H9 (cell line): ENCODE data around the gene GFRA1. TPM values are rescaled to one million over a fixed set of nuclear protein-coding genes. Genes with fewer than 3 reads are reported as not detected.

Experiments used
- DNase-seq: peaks from one replicate; pipeline ENCODE4 v3.0.0-alpha.2; 2017
- H2AFZ ChIP-seq: one replicate; pipeline ENCODE4 v1.6.1; 2013; ENCODE audit warnings: mild to moderate bottlenecking, low read length, control low read depth, moderate library complexity
- H2AK5ac ChIP-seq: 2 replicates; pipeline ENCODE4 v1.6.1; 2013; ENCODE audit warnings: low read length, control low read depth, mixed read lengths; ENCODE audit not compliant: insufficient read length
- H2BK120ac ChIP-seq: one replicate; pipeline ENCODE4 v1.6.1; 2013; ENCODE audit warnings: low read depth, mild to moderate bottlenecking, low read length, control low read depth, inconsistent platforms; ENCODE audit not compliant: poor library complexity, severe bottlenecking
- H2BK12ac ChIP-seq: 2 replicates; pipeline ENCODE4 v1.6.1; 2013; ENCODE audit warnings: low read length, control low read depth, mixed read lengths, low read depth; ENCODE audit not compliant: insufficient read length
- H2BK15ac ChIP-seq: 2 replicates; pipeline ENCODE4 v1.6.1; 2013; ENCODE audit warnings: low read depth, low read length, control low read depth
- H2BK20ac ChIP-seq: one replicate; pipeline ENCODE4 v1.6.1; 2013; ENCODE audit warnings: low read depth, mild to moderate bottlenecking, low read length, control low read depth, inconsistent platforms; ENCODE audit not compliant: poor library complexity, severe bottlenecking
- H2BK5ac ChIP-seq: 2 replicates; pipeline ENCODE4 v1.6.1; 2013; ENCODE audit warnings: low read length, control low read depth, mixed read lengths; ENCODE audit not compliant: insufficient read length
- H3K14ac ChIP-seq: 2 replicates; pipeline ENCODE4 v1.6.1; 2013; ENCODE audit warnings: low read length, control low read depth; ENCODE audit not compliant: insufficient read depth
- H3K18ac ChIP-seq: 2 replicates; pipeline ENCODE4 v1.6.1; 2013; ENCODE audit warnings: low read depth, mild to moderate bottlenecking, mixed read lengths, low read length, control low read depth; ENCODE audit not compliant: insufficient read length
- H3K23ac ChIP-seq: 2 replicates; pipeline ENCODE4 v1.6.1; 2013; ENCODE audit warnings: low read length, control low read depth, mixed read lengths, low read depth; ENCODE audit not compliant: insufficient read length
- H3K23me2 ChIP-seq: 2 replicates; pipeline ENCODE4 v1.6.1; 2013; ENCODE audit warnings: low read depth, mild to moderate bottlenecking, mixed read lengths, low read length, control low read depth; ENCODE audit not compliant: insufficient read length, poor library complexity, severe bottlenecking
- H3K27ac ChIP-seq: 2 replicates; pipeline ENCODE4 v1.5.1; 2013; ENCODE audit warnings: low read length, control low read depth, mixed read lengths, low read depth; ENCODE audit not compliant: insufficient read length
- H3K27me3 ChIP-seq: 2 replicates; pipeline ENCODE4 v1.6.1; 2013; ENCODE audit warnings: low read length, control low read depth, inconsistent platforms; ENCODE audit not compliant: insufficient read depth
- H3K4ac ChIP-seq: 2 replicates; pipeline ENCODE4 v1.6.1; 2013; ENCODE audit warnings: low read depth, mild to moderate bottlenecking, control low read depth, inconsistent platforms, low read length, moderate library complexity
- H3K4me1 ChIP-seq: 2 replicates; pipeline ENCODE4 v1.6.1; 2013; ENCODE audit warnings: low read length, control low read depth, inconsistent platforms; ENCODE audit not compliant: insufficient read depth
- H3K4me2 ChIP-seq: 2 replicates; pipeline ENCODE4 v1.6.1; 2013; ENCODE audit warnings: low read length, control low read depth, mixed read lengths; ENCODE audit not compliant: insufficient read length, insufficient read depth
- H3K56ac ChIP-seq: 2 replicates; pipeline ENCODE4 v1.6.1; 2013; ENCODE audit warnings: low read depth, mild to moderate bottlenecking, mixed read lengths, low read length, control low read depth; ENCODE audit not compliant: insufficient read length
- H3K79me1 ChIP-seq: 2 replicates; pipeline ENCODE4 v1.6.1; 2013; ENCODE audit warnings: low read depth, mild to moderate bottlenecking, moderate library complexity, low read length, control low read depth, inconsistent platforms; ENCODE audit not compliant: insufficient read depth, poor library complexity, severe bottlenecking
- H3K79me2 ChIP-seq: 2 replicates; pipeline ENCODE4 v1.6.1; 2013; ENCODE audit warnings: low read length, control low read depth, inconsistent platforms; ENCODE audit not compliant: insufficient read depth
- H3K9ac ChIP-seq: 2 replicates; pipeline ENCODE4 v1.6.1; 2013; ENCODE audit warnings: low read length, control low read depth, mixed read lengths; ENCODE audit not compliant: insufficient read length; ENCODE audit errors: extremely low read depth
- H3K9me3 ChIP-seq: one replicate; pipeline ENCODE4 v1.6.1; 2013; ENCODE audit warnings: low read depth, low read length, inconsistent platforms; ENCODE audit not compliant: control insufficient read depth
- H3T11ph ChIP-seq: one replicate; pipeline ENCODE4 v1.6.1; 2013; ENCODE audit warnings: mild to moderate bottlenecking, low read length, control low read depth, inconsistent platforms
- H4K20me1 ChIP-seq: one replicate; pipeline ENCODE4 v1.6.1; 2013; ENCODE audit not compliant: control insufficient read depth, insufficient read length, insufficient read depth
- H4K5ac ChIP-seq: 2 replicates; pipeline ENCODE4 v1.6.1; 2013; ENCODE audit warnings: low read depth, mild to moderate bottlenecking, mixed read lengths, low read length, control low read depth; ENCODE audit not compliant: insufficient read length
- H4K8ac ChIP-seq: replicated peaks from 2 replicates; pipeline ENCODE4 v1.6.1; 2013; ENCODE audit warnings: low read length, control low read depth, mixed read lengths, low read depth; ENCODE audit not compliant: insufficient read length
- H4K91ac ChIP-seq: 2 replicates; pipeline ENCODE4 v1.6.1; 2013; ENCODE audit warnings: low read depth, mild to moderate bottlenecking, moderate library complexity, mixed read lengths, low read length, control low read depth; ENCODE audit not compliant: insufficient read length
- H3K27ac Mint-ChIP-seq, 3 experiments: 2 replicates in 2 of 3; 3 replicates in 1 of 3; pipeline ENCODE4 v1.8.0; 2020 to 2021; ENCODE audit warnings: mixed read lengths in 3 of 3, mild to moderate bottlenecking in 1 of 3, moderate library complexity in 1 of 3
- H3K27me3 Mint-ChIP-seq: 2 replicates; pipeline ENCODE4 v1.8.0; 2021; ENCODE audit warnings: low read depth, mild to moderate bottlenecking, moderate library complexity, mixed read lengths
- H3K36me3 Mint-ChIP-seq, 3 experiments: 2 replicates in 2 of 3; 3 replicates in 1 of 3; pipeline ENCODE4 v1.8.0; 2020 to 2021; ENCODE audit warnings: low read depth in 3 of 3, mixed read lengths in 3 of 3; ENCODE audit not compliant: insufficient read depth in 1 of 3
- H3K4me1 Mint-ChIP-seq, 2 experiments: 2 replicates each; pipeline ENCODE4 v1.8.0; 2020; ENCODE audit warnings: mixed read lengths in 2 of 2
- H3K4me3 Mint-ChIP-seq, 2 experiments: 2 replicates in 1 of 2; 3 replicates in 1 of 2; pipeline ENCODE4 v1.8.0; 2020 to 2021; ENCODE audit warnings: mild to moderate bottlenecking in 2 of 2, mixed read lengths in 2 of 2, moderate library complexity in 1 of 2
- H3K9me3 Mint-ChIP-seq, 2 experiments: 2 replicates in 1 of 2; 3 replicates in 1 of 2; pipeline ENCODE4 v1.8.0; 2020; ENCODE audit warnings: mild to moderate bottlenecking in 2 of 2, mixed read lengths in 2 of 2, moderate library complexity in 1 of 2
- CTCF ChIP-seq: fragments of 200-600 bp; sonication (generic); conservative IDR thresholded peaks from 3 replicates; pipeline ENCODE4 v1.8.0; 2021; ENCODE audit warnings: antibody characterized with exemption, mild to moderate bottlenecking
- WGBS: extraction: QIAGEN DNeasy Blood & Tissue Kit; methylation state at CpG from one replicate; pipeline ENCODE4 v1.1.7; 2013; ENCODE audit warnings: missing lambda C conversion rate, low lambda C conversion rate, mixed read lengths; ENCODE audit not compliant: insufficient read length; ENCODE audit errors: extremely low coverage; 5-methylcytosine and 5-hydroxymethylcytosine counted together
- total RNA-seq: library from RNA; stranded (reverse); gene quantifications from 2 replicates; pipeline ENCODE4 v1.2.1, GENCODE V29; 2021

Gene GFRA1
- total RNA-seq, 1 experiment from 2014 or later, result 0.24 TPM

DNA sequence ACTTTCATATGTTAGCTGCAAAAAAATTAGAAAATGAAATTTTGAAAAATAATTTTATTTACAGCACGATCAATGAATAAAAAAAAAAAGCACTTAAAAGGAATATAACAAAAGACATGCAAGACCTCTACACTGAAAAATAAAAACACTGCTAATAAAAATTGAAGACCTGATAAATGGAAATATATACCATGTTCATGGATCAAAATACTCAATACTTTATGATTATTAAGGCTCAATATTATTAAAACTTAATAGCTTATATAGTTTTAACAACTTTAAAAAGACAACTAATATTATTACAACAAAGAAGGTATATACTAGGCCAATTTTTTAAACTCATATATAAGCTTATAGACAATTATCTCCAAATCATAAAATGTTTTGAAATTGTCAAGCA is 143.0 kb downstream of the GFRA1 start:
- no peak overlapping the region for H4K8ac ChIP-seq
- Mint-ChIP-seq H3K27me3 (peaks cover 25% of the 10 kb centered on the region), H3K27ac (no peak overlapping the region), H3K9me3 (peaks cover 0 to 4% of the 10 kb centered on the region in 2 experiments; a peak in 1 of 5 replicates), H3K4me1 (peaks cover 4 to 16% of the 10 kb centered on the region in 2 experiments), H3K36me3 (no peaks in the 10 kb centered on the region), H3K4me3 (no peak overlapping the region)
- no peak overlapping the region for H2BK20ac ChIP-seq
- no CpG with 5 or more reads among the region's 1 CpG for WGBS
- H2BK12ac ChIP-seq, result no peak overlapping the region
- no peak overlapping the region for H3K14ac ChIP-seq
- H4K20me1 ChIP-seq, result no peaks in the 10 kb centered on the region
- H2BK5ac ChIP-seq, result no peak overlapping the region
- H3K9me3 ChIP-seq, result no peaks in the 10 kb centered on the region
- H2BK120ac ChIP-seq, result no peak overlapping the region
- no peak overlapping the region for H2AK5ac ChIP-seq
- H3K18ac ChIP-seq, result no peak overlapping the region
- no peaks in the 10 kb centered on the region for H3K79me1 ChIP-seq
- no peak overlapping the region for H3K4ac ChIP-seq
- no peak overlapping the region for H3K9ac ChIP-seq
- no peak overlapping the region for H4K5ac ChIP-seq
- H4K91ac ChIP-seq, result no peak overlapping the region
- no peak overlapping the region for H3K27ac ChIP-seq
- H3K4me1 ChIP-seq, result no peaks in the 10 kb centered on the region
- no peak overlapping the region for H3K4me2 ChIP-seq
- no peak overlapping the region for H3K23ac ChIP-seq
- TF ChIP-seq CTCF, result no peak
- H3K79me2 ChIP-seq, result no peaks in the 10 kb centered on the region
- no peak for DNase-seq
- H3K56ac ChIP-seq, result no peak overlapping the region
- H2BK15ac ChIP-seq, result no peak overlapping the region
- no peak overlapping the region for H3T11ph ChIP-seq
- H2AFZ ChIP-seq, result no peak overlapping the region
- H3K27me3 ChIP-seq, result no peaks in the 10 kb centered on the region
- no peaks in the 10 kb centered on the region for H3K23me2 ChIP-seq
